HG02623 (cell line): ENCODE measurements around the gene HABP4.

ENCODE experiments used
- ATAC-seq: cut with Tn5 transposase; IDR thresholded peaks from one replicate; pipeline ENCODE4 v1.9.1; 2021; ENCODE audit warnings: moderate library complexity; ENCODE audit not compliant: unreplicated experiment

The HABP4 gene

GRCh38 chr9:96430377-96430776 is 19.6 kb upstream of the HABP4 start:
- no peak for ATAC-seq

- ATAC-seq = no peak
Observed at GRCh38 chr9:96435345-96435744, 14.6 kb upstream of the HABP4 start.

GRCh38 chr9:96436063-96436455 is 13.9 kb upstream of the HABP4 start:
- ATAC-seq = no peak

GRCh38 chr9:96436456-96437126 is 13.4 kb upstream of the HABP4 start:
- ATAC-seq = no peak

GRCh38 chr9:96437454-96437853 is 12.5 kb upstream of the HABP4 start:
- ATAC-seq = no peak

- no peak for ATAC-seq
Observed at GRCh38 chr9:96440671-96441199, 9.2 kb upstream of the HABP4 start.

GRCh38 chr9:96441798-96442445 is 8.0 kb upstream of the HABP4 start:
- ATAC-seq = no peak

GRCh38 chr9:96442491-96442890 is 7.5 kb upstream of the HABP4 start:
- no peak for ATAC-seq

GRCh38 chr9:96447406-96447805 is 2.6 kb upstream of the HABP4 start:
- no peak for ATAC-seq

- no peak for ATAC-seq
Observed at GRCh38 chr9:96448546-96449170, 1.3 kb upstream of the HABP4 start.

GRCh38 chr9:96449523-96449844 is 485 bp upstream of the HABP4 start:
- ATAC-seq = peak; percentile 16

- peak; percentile 2 for ATAC-seq
Observed at GRCh38 chr9:96450613-96451528, 902 bp downstream of the HABP4 start.

- ATAC-seq = no peak
Observed at GRCh38 chr9:96453625-96454024, 3.7 kb downstream of the HABP4 start.

GRCh38 chr9:96457266-96457665 is 7.3 kb downstream of the HABP4 start:
- no peak for ATAC-seq

- no peak for ATAC-seq
Observed at GRCh38 chr9:96458226-96458625, 8.3 kb downstream of the HABP4 start.

- no peak for ATAC-seq
Observed at GRCh38 chr9:96459268-96460007, 9.5 kb downstream of the HABP4 start.

- no peak for ATAC-seq
Observed at GRCh38 chr9:96460470-96460869, 10.5 kb downstream of the HABP4 start.

- ATAC-seq = no peak
Observed at GRCh38 chr9:96460882-96461281, 10.9 kb downstream of the HABP4 start.

GRCh38 chr9:96461336-96461735 is 11.4 kb downstream of the HABP4 start:
- no peak for ATAC-seq

GRCh38 chr9:96462541-96462940 is 12.6 kb downstream of the HABP4 start:
- ATAC-seq = no peak

- ATAC-seq = no peak
Observed at GRCh38 chr9:96464426-96464825, 14.5 kb downstream of the HABP4 start.
